MM.1S (cell line): Measurements from ENCODE around the gene PREX1.

Experiments used
- DNase-seq: peaks from one replicate; pipeline ENCODE4 v3.0.0-alpha.2; 2015
- H2AFZ ChIP-seq: fragments of 300-600 bp; sonication (generic); 2 replicates; pipeline ENCODE4 v1.6.0; 2016; ENCODE audit warnings: antibody characterized with exemption, low read length
- H3F3A ChIP-seq: fragments of 300-600 bp; sonication (generic); 2 replicates; pipeline ENCODE4 v1.6.1; 2016; ENCODE audit warnings: mild to moderate bottlenecking, antibody characterized with exemption, low read length, moderate library complexity, mixed read lengths; ENCODE audit not compliant: insufficient read depth
- H3K27ac ChIP-seq: fragments of 300-600 bp; sonication (generic); 2 replicates; pipeline ENCODE4 v1.5.1; 2016; ENCODE audit warnings: mild to moderate bottlenecking, low read length
- H3K27me3 ChIP-seq: fragments of 300-600 bp; sonication (generic); replicated peaks from 2 replicates; pipeline ENCODE4 v1.6.0; 2016; ENCODE audit warnings: low read length; ENCODE audit not compliant: insufficient read depth
- H3K36me3 ChIP-seq: fragments of 300-600 bp; sonication (generic); replicated peaks from 2 replicates; pipeline ENCODE4 v1.6.1; 2016; ENCODE audit warnings: mild to moderate bottlenecking, low read length, mixed read lengths; ENCODE audit not compliant: insufficient read depth
- H3K4me1 ChIP-seq: fragments of 300-600 bp; sonication (generic); 2 replicates; pipeline ENCODE4 v1.6.1; 2016; ENCODE audit warnings: low read length, mixed read lengths
- H3K4me2 ChIP-seq: fragments of 300-600 bp; sonication (generic); 2 replicates; pipeline ENCODE4 v1.6.0; 2016; ENCODE audit warnings: low read depth, low read length
- H3K4me3 ChIP-seq: fragments of 300-600 bp; sonication (generic); 2 replicates; pipeline ENCODE4 v1.5.1; 2016; ENCODE audit warnings: low read length, mixed read lengths
- H3K79me2 ChIP-seq: fragments of 300-600 bp; sonication (generic); 2 replicates; pipeline ENCODE4 v1.6.1; 2016; ENCODE audit warnings: mixed run types, low read length, mixed read lengths
- H3K9ac ChIP-seq: fragments of 300-600 bp; sonication (generic); 2 replicates; pipeline ENCODE4 v1.6.1; 2016; ENCODE audit warnings: low read length, mixed read lengths
- H3K9me2 ChIP-seq: fragments of 300-600 bp; sonication (generic); replicated peaks from 2 replicates; pipeline ENCODE4 v1.6.1; 2016; ENCODE audit warnings: mild to moderate bottlenecking, low read length, mixed read lengths; ENCODE audit not compliant: insufficient read depth
- H3K9me3 ChIP-seq: fragments of 300-600 bp; sonication (generic); replicated peaks from 2 replicates; pipeline ENCODE4 v1.6.1; 2016; ENCODE audit warnings: mild to moderate bottlenecking, low read length, mixed read lengths; ENCODE audit not compliant: insufficient read depth
- H4K20me1 ChIP-seq: fragments of 300-600 bp; sonication (generic); 2 replicates; pipeline ENCODE4 v1.6.1; 2016; ENCODE audit warnings: mild to moderate bottlenecking, low read length, moderate library complexity, mixed read lengths; ENCODE audit not compliant: insufficient read depth
- CTCF ChIP-seq: fragments of 300-600 bp; sonication (generic); IDR thresholded peaks from 2 replicates; pipeline ENCODE4 v1.5.1; 2016; ENCODE audit warnings: antibody characterized with exemption, low read length, mixed read lengths
- EZH2 ChIP-seq: fragments of 300-600 bp; sonication (generic); optimal IDR thresholded peaks from 2 replicates; pipeline ENCODE3; 2017; ENCODE audit warnings: low read depth, mild to moderate bottlenecking, antibody characterized with exemption, low read length, mixed read lengths
- EZH2phosphoT487 ChIP-seq: fragments of 300-600 bp; sonication (generic); IDR thresholded peaks from 2 replicates; pipeline ENCODE4 v1.6.1; 2018; ENCODE audit warnings: antibody characterized with exemption, low read length

The PREX1 gene

GRCh38 chr20:48808382-48809034 is 19.3 kb downstream of the PREX1 start:
- Histone ChIP-seq H3K79me2 (no peaks in the 10 kb centered on the region), H3K9me2 (no peaks in the 10 kb centered on the region), H2AFZ (no peak overlapping the region), H3K9ac (no peak overlapping the region), H3K4me3 (no peak overlapping the region), H3F3A (no peaks in the 10 kb centered on the region), H3K4me2 (no peak overlapping the region), H3K36me3 (no peaks in the 10 kb centered on the region), H3K27me3 (no peaks in the 10 kb centered on the region), H4K20me1 (no peaks in the 10 kb centered on the region), H3K4me1 (no peaks in the 10 kb centered on the region), H3K27ac (no peak overlapping the region), H3K9me3 (no peaks in the 10 kb centered on the region)
- TF ChIP-seq EZH2 = no peak
- no peak for TF ChIP-seq EZH2phosphoT487
- TF ChIP-seq CTCF = no peak
- DNase-seq = no peak

GRCh38 chr20:48807586-48808381 is 20.0 kb downstream of the PREX1 start:
- Histone ChIP-seq H3K9me2 (no peaks in the 10 kb centered on the region), H3K27me3 (no peaks in the 10 kb centered on the region), H3K79me2 (no peaks in the 10 kb centered on the region), H3K9ac (no peak overlapping the region), H3F3A (no peaks in the 10 kb centered on the region), H3K36me3 (no peaks in the 10 kb centered on the region), H3K4me3 (no peak overlapping the region), H3K27ac (no peak overlapping the region), H3K9me3 (no peaks in the 10 kb centered on the region), H4K20me1 (no peaks in the 10 kb centered on the region), H3K4me1 (no peaks in the 10 kb centered on the region), H2AFZ (no peak overlapping the region), H3K4me2 (no peak overlapping the region)
- TF ChIP-seq EZH2phosphoT487 (no peak), CTCF (no peak), EZH2 (no peak)
- DNase-seq = no peak

GRCh38 chr20:48807051-48807450 is 20.7 kb downstream of the PREX1 start:
- Histone ChIP-seq H3K79me2 (no peaks in the 10 kb centered on the region), H3K4me1 (no peaks in the 10 kb centered on the region), H3K9me2 (no peaks in the 10 kb centered on the region), H3K4me3 (no peak overlapping the region), H3K27ac (no peak overlapping the region), H3K36me3 (no peaks in the 10 kb centered on the region), H3K4me2 (no peak overlapping the region), H2AFZ (no peak overlapping the region), H4K20me1 (no peaks in the 10 kb centered on the region), H3F3A (no peaks in the 10 kb centered on the region), H3K27me3 (no peaks in the 10 kb centered on the region), H3K9me3 (no peaks in the 10 kb centered on the region), H3K9ac (no peak overlapping the region)
- DNase-seq = no peak
- TF ChIP-seq CTCF (no peak), EZH2 (no peak), EZH2phosphoT487 (no peak)
